NCI-H524 treated with DMSO at 0.1 percent for 48 hours (cell line): ENCODE measurements around the gene PLEKHM3.

ENCODE experiments used
- DNase-seq: peaks from one replicate; lab custom pipeline; 2025; lab: John Stamatoyannopoulos, UW

The PLEKHM3 gene

DNA sequence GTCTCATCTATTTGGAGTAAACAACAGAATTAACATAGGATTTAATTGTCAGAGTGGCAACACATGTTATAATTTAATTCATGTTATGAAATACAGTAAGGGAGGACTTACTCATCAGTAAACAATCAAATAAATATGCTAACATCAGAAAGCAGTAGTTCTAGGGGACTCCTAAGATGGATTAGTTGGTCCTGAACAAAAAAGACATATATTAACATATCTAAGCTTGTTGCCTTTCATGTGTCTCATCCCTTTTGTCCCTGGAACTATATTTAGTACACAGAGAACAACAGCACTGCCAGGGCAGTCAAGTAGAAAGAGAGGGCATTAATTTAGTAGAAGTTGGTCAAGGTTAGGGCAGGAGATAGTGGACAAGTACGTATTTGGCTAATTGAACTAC lies 137.8 kb downstream of the PLEKHM3 start:
- no peak for DNase-seq

DNA sequence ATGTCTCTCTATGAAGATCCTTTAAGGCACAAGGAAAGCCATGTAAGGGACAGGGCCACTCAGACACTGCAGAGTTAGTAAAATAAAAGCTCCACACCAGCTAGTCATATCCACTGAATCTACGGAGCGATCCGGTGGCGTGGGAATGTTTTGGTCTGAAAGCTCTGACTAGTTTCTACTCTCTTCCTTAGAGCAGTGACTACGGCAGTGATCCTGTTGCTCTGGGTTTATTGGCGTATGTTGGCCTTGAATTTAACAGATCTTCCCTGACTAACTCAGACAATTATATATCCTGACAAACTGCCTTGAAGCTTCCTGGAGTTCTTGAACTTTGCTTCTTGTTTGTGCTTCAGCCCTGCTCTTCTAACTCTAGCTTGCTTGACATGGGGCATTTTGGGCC lies 140.3 kb downstream of the PLEKHM3 start:
- no peak for DNase-seq

DNA sequence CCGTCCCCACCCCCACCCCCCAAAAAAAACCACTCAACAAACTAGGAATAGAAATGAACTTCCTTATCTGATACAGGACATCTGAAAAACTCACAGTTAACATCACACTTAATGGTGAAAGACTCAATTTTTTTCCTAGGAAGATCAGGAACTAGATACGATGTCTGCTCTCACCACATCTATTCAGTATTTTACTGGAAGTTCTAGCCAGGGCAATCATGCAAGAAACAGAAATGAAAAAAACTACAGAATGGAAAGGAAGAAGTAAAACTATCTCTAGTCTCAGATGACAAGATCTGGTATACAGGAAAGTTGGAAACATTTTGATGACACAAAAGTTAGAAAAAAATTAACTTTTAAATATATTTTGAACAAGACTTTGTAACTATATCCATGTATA lies 141.2 kb downstream of the PLEKHM3 start:
- no peak for DNase-seq

DNA sequence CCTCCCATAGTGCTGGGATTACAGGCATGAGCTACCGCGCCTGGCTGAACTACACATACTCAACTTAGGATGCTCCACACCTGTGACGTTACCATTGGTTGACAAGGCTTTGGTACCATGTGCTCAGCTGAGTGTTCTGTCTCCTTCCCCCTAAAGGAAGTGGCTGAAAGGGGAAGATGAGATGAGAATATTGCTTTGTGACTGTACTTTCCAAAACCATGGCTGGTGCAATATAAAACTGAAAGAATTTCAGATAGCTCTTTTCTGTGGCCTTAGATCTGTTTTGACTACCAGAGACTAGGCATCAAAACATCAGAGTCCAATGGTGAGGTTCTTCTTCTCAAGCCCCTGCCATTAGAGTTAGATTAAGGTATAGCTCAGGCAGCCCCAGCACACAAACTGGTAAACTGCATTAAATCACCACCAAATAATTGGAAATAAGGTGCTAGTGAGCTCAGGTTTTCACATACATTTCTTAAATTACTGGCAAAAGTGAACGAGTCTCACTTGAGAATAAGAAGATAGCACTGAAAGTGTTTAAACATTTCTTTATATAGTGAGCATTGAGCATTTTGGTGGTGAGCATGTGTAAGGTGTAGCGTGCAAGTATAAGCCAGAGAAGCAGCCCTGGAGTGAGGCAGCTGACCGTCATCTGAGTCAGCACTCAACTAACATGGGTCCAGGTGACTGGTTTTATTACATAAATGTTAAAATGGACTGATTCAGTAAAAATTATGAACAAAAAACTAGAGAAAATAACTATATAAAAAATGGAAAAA lies 142.1 kb downstream of the PLEKHM3 start:
- DNase-seq, result no peak

DNA sequence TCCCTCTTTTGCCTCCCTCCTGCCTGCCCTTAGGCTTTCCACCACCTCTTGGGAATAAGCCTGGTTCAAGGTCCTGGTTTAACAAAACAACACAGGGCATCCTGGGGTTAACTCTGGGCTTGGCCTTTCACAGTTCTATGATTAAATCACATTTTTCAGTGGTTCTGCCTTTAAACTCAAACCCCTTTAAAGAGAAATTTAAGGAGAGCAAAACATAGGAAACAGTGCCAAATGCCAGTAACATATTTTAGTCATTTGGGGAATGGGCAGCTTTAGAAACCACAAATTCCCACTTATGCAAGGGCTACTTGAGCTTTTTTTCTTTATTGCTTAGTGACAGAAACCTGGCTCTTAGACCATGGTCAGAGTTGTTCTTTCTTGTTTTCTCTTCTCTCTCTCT lies 143.4 kb downstream of the PLEKHM3 start:
- DNase-seq, result no peak

DNA sequence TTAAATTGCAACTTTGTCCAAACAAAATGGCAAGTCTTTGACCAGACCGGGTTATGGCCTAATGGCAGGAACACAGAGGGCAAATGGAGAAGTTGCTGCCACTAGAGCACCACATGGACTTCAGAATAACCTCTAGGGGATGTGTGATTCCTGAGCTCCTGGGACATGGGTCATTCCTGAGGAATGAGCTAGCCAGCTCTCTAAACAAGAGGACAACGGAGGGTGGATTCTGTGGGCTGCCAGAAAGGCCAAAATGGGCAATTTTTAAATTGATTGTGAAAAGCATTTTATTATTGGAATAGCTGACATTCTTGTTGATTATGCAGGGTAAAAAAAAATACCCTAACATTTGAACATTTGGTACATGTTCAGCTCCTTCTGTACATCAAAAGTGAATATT lies 145.8 kb downstream of the PLEKHM3 start:
- no peak for DNase-seq

DNA sequence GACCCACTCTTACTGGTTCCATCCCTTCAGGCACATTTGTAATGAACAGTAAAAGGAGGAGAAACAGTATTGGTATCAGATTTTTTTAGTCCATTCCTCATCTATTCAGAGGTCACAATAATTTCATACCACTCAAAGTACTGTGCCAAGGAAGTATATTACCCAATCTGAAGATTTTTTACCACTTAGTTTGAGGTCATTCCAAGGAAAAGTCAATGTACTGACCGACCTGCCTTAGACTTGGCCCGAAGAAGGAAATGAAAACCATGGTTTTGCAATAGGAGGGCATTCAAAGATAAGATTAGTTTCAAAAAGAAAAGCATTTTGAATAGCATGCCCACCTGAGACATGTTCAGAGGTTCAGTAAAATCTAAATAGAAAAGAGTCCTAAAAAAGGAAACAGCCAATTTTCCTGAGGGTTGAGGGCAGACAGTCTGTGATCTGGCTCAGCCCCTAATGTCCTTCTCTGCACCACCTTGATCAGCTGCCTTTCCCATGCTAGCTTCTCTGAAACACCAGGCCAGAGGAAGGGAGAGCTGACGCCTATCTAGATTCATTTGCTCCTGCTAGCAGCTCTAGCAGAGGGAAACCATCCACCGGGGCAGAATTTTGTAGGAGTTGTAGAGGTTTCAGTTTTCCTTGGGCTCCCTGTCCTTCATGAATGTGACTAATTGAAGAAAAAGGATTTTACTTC lies 148.3 kb downstream of the PLEKHM3 start:
- DNase-seq, result no peak

DNA sequence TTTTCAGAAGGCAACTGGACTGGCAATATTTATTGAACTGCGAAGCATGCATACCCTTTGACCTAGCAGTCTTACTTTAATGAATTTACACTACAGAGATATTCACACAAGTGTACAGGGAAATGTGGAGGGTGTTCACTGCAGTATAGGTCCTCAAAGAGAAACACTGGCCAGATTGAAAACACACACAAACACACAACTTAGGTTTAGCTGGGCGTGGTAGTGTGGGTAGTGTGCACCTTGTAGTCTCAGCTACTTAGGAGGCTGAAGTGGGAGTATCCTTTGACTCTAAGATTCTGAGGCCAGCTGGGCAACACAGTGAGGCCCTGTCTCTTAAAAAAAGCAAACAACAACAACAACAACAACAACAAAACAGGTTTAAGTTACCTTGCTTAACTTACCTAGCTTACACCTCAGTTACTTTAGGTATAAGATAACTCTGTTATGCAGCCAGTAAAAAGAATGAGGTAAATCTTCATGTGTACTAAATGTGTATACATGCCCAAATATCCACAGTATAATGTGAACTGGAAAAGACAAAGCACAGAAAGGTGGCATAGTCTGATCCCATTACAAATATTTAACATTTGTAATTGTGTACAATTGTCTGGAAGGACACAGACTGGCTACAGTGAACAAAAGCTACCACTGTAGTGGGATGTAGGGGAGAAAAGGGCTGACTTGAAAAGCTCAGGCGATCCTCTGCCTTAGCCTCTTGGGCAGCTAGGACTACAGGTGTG lies 149.7 kb downstream of the PLEKHM3 start:
- no peak for DNase-seq

DNA sequence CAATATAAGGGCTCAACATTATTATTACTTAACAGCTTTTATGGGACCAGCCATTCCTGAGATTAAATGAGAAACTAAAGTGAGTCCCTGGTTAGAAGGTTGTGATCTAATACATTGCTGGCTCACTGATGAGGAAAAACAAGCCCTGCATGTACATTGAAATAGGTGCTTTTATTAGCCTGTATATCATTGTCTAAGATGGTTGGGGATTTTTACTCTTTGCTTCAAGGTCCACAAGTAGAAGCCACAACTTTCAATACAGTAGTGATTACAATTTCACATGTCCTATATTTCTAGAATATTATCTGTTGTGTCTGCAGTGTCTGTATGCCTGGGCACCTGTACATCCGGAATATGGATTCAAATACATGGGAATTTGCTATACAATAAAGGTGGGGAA lies 151.5 kb downstream of the PLEKHM3 start:
- DNase-seq, result no peak

DNA sequence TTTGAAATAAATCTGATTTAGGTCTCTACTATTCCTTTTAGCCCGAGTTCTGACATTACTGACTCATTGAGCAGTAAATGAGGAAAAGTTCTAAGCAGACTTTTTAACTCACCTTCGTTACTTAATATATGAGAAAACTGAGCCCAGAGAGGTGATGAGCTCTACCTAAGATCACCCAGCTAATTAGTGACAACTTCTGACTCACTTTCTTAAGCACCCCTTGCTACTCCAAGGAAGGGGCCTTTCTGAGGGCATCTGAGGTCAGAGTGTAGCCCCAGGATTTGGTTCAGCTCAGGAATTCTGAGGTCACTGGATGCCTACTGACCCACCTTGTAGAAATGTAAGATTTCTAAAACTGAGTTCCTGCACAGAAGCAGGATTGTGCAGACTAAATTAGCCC lies 153.4 kb downstream of the PLEKHM3 start:
- no peak for DNase-seq

DNA sequence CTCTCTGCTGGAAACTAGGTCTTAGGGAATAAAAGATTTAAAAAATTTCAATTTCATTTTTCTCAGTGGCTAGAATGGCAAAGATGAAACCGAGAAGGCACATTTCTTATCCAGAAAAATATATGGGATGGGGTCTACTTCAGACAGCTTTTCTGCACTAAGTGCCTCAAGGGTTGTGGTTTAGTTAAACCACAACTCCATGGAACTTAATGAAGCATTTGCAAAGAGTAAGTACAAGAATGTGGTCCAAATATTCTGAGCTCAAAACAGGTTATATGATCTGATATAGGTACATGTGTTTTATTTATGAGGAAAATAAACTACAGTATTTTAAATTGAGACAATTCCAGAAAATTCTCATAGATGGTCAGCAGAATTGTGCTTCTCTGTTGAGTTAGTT lies 153.8 kb downstream of the PLEKHM3 start:
- no peak for DNase-seq

DNA sequence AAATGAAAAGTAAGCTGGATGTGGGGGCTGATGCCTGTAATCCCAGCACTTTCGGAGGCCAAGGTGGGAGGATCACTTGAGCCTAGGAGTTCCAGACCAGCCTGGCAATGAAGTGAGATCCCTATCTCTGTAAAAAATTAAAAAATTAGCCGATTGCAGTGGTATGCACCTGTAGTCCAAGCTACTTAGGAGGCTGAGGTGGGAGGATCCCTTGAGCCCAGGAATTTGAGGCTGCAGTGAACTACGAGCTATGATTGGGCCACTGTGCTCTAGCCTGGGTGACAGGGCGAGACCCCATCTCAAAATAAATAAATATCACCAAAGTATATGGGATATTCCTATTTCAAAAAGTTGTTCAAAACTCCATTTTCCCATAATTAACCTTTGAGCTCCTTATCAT lies 154.5 kb downstream of the PLEKHM3 start:
- DNase-seq, result no peak

DNA sequence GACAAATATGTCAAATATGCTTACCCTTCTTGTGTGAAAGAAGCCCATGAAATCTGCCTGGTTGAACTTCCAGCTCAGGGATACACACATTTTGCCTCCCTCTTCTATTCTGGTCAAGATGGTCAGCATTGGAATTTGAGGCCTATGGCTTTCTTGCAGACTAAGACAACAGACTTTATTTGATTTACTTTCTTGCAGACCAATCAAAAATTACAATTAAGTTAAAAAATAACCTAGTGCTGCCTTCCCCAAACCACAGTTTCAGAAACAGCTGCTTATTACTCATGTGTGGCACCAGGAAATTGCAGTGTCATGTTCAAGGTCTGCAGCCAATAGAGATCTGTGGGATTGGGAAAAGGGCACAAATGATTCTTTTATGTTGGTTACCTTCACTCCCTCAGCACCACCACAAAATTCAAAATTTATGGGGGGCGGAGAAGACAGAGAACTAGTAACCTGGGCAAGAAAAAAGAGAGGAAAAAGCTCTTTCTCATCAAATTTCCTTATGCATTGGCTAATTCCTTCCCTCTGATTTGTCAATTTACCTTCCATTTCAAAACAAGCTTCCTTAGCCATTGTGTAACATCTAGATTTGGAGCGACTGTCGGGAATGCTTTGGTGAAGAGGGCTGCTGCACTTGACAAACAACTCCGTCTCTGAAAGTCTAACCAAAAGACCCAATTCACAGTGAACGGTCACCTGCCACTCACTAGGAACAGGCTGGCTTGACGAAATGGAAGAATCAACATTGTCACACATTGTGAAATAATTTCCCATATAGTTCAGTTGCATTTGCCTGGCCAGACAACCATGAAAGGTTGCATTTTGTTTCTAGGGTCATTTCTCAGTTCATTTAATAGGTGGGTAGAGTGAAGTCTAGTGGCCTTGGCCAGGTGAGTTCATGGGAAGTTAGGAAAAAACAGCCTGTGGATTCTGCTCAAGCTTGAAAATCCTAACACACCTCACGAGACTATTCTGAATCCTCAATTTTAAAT lies 155.2 kb downstream of the PLEKHM3 start:
- DNase-seq, result no peak

DNA sequence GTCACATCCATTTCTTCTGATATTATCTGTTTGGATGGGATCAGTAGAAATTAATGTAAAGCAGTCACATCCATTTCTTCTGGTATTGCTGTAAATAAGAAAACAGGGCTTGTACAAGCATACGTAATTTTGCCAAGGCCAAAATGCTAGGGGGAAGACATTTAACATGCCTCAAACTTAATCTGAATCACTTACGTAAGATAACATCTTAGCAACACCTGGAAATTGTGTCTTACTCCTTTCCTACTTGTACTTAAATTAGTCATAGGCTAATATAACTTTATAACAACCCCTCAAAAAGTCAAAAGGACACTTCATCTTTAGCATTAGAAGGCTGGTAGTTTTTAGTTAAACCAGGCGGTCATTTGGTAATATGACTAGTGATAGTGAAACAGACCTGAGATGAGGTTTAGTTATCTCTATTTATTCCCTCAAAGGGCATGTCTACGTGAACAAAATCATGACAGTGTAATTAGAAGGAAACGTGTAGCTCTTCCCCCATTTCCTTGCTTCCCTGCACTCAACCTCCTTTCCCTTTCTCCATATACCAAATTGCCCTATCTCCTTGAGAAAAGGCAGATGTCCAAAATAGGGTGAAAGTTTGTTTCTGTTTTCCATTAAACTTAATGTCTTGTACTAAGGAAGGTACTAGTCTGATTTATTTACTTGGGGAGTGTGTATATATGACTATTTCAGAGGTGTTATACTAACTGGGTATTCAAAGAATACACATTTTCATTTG lies 156.3 kb downstream of the PLEKHM3 start:
- no peak for DNase-seq

DNA sequence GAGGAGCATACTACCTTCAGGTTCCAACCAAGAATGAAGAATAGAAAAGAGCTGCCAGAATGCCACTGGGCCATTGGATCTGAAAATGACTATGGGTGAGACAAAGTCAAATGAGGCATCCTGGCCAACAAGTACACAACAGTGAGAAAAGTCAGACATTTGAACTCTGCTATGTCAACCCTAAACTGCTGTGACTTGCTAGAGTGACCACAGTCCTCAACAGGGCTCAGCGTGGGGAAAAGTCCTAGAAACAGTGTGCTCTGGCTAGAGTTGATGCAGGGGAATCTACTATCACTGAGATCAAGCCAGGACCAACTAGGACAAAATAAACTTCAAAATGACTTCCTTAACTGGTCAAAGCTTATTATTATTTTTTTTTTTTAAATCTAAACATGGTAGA lies 157.4 kb downstream of the PLEKHM3 start:
- no peak for DNase-seq

DNA sequence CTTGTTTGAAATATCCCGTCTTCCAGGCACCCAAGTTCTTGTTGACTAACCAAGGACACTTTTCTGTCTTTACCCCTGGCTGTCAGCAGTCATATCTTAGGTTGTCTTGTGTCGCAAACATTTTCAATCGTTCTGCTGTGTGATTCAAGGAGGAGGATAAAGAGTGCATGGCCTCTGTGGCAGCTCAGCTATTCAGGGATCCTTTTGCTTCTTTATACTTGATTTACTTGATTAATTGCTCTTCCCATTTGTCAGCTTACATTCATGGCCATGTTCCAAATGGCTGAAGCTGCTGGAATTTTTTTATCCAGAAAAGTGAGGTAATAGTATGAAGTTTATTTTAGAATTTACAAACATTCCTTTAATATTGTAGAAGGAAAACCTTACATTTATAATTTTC lies 158.3 kb downstream of the PLEKHM3 start:
- no peak for DNase-seq

DNA sequence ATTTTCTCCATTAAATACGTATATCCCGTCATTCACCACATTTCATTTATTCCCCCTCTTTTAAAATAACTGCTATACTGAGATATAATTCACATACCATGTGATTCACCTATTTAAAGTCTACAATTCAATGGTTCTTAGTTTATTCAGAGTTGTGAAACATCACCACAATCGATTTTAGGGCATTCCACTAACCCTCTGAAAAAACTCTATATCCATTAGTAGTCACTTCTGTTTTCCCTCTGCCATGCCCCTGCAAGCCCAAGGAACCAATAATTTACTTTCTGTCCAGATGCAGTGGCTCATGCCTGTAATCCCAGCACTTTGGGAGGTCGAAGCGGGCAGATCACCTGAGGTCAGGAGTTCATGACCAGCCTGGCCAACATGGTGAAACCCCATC lies 160.1 kb downstream of the PLEKHM3 start:
- no peak for DNase-seq

DNA sequence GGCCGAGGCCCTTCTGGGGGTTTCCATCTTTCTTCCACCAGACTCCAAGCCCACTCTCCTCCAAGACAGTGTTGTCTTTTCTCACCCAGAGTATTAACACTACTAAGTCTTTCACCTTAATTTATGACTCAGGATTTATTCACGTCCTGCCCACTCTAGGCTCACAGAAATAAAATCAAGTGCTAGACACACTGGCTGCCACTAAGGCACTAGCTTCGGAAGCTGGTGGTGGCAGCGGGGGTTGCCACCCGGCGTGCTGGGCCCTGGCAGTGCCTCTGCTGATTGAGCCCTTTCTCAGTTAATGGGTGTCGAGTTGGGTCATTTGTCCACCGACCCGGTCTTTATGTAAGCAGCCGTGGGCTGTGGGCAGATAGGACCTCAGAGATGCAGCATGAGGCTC lies 162.0 kb downstream of the PLEKHM3 start:
- no peak for DNase-seq

DNA sequence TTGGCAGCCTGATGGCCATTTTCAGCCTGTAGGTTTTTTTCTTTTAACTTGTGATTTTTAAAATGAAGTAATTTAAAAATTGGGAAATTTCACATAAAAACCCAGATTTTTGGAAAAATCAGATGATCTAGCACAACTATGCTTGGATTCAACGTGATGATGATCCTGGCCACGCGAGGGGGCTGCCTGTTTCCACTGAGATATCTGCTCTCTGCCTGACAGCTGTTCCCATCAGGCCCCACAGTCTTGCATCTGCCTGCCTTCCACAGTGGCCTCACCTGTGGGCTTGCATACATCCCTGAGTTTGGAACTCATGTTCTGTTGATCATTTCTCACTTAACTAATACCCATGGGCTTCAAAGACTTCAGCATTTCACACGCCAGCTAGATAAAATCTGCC lies 163.5 kb downstream of the PLEKHM3 start:
- no peak for DNase-seq

DNA sequence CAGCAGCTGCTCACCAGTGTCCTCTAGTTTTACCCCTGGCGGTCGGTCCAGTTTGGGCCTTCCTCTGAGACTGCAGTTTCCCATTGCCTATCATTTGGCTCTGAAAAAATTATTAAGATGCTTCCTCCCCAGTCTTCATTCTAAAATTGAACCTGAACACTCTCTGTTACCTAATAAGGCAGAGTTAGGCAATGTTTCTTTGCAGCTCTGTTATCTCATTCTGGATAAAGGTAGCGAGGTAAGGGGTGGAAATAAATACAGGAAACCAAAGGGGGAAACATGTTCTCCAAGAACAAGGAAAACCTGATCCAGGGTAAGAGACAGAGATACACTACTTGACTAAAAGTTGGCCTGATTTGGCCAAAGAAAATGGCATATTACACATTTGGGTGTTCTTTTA lies 164.6 kb downstream of the PLEKHM3 start:
- no peak for DNase-seq

DNA sequence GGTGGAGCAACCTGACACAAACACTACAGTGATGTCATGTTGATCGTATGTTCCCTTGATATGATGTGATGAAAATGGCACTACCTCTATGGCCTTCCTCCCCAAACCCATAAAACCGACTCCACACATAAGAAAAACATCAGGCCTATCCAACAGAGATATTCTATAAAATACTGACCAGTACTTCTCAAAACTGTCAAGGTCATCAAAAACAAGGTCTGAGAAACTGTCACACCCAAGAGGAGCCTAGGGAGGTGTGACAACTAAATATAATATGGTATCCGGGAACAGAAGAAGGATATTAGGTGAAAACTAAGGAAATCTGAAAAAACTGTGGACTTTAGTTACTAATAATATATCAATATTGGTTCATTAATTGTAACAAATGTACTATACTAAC lies 169.7 kb downstream of the PLEKHM3 start:
- no peak for DNase-seq
